Loucy (cell line): Measurements from ENCODE around the gene SOX12.

Experiments
- EZH2phosphoT487 ChIP-seq: fragments of 200-600 bp; IDR thresholded peaks from 2 replicates; pipeline ENCODE4 v1.6.1; 2018; ENCODE audit warnings: antibody characterized with exemption, mild to moderate bottlenecking, moderate library complexity, borderline replicate concordance
- TF ChIP-seq, protein P1 (sequence below): fragments of 200-600 bp; sonication (generic); conservative IDR thresholded peaks from 2 replicates; pipeline ENCODE4 v1.5.1; 2014; ENCODE audit warnings: mild to moderate bottlenecking, antibody characterized with exemption, low read length

DNA sequence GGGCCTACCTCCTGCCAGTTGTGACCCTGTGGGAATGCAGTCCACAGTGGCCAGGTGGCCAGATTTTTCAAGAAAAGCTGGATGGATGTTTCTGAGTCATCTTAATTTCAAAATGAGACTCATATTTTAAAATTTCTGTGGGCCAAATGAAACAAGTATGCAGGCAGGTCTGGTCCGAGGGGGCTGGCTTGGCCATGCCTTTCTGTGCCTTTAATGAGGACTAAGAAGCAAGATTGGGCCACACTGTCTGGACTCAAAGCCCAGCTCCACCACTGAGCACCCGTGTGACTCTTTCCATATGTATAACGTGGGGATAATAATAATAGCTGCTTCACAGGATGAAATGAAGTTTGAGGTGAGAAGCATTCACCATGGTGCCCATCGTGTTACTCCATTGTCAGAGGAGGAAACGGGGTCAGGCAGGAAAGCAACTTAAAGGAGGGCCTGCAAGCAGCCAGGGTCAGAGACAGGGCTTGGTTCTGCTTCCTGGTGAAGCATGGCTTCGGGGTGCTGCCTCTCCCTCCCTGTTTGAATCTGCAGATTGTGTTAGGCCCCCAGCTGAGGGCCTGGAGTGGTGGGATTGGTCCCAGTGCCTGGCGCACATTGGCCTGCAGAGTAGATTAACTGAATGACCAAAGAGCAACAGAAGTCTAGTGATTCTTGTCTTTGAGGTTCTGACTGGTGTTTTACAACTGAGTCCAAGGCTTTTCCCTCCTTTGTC, 3.8 kb downstream of the SOX12 start:
- TF ChIP-seq, protein P1, sequence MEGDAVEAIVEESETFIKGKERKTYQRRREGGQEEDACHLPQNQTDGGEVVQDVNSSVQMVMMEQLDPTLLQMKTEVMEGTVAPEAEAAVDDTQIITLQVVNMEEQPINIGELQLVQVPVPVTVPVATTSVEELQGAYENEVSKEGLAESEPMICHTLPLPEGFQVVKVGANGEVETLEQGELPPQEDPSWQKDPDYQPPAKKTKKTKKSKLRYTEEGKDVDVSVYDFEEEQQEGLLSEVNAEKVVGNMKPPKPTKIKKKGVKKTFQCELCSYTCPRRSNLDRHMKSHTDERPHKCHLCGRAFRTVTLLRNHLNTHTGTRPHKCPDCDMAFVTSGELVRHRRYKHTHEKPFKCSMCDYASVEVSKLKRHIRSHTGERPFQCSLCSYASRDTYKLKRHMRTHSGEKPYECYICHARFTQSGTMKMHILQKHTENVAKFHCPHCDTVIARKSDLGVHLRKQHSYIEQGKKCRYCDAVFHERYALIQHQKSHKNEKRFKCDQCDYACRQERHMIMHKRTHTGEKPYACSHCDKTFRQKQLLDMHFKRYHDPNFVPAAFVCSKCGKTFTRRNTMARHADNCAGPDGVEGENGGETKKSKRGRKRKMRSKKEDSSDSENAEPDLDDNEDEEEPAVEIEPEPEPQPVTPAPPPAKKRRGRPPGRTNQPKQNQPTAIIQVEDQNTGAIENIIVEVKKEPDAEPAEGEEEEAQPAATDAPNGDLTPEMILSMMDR = no peak
- no peak for TF ChIP-seq EZH2phosphoT487
